Bronchial epithelial cell (primary cell): ENCODE data around the gene PIK3R6. TPM values are rescaled to one million over a fixed set of nuclear protein-coding genes. Genes with fewer than 3 reads are reported as not detected.
A peak's percentile ranks its signal among the peaks of the same experiment; 100 is the strongest.

Experiments used
- DNase-seq: peaks from one replicate; pipeline ENCODE4 v3.0.0-alpha.2; 2010; ENCODE audit warnings: low read depth
- FAIRE-seq: peaks from 2 replicates; lab custom pipeline; 2011; peaks lifted over from hg19 to GRCh38; lab: Jason Lieb, UNC
- H3K27me3 ChIP-seq: 2 replicates; pipeline ENCODE4 v1.5.1; 2011; ENCODE audit warnings: low read length; ENCODE audit not compliant: control insufficient read depth, insufficient read depth
- H3K36me3 ChIP-seq: 2 replicates; pipeline ENCODE4 v1.5.1; 2011; ENCODE audit warnings: low read length; ENCODE audit not compliant: control insufficient read depth, insufficient read depth
- H3K4me3 ChIP-seq: 2 replicates; pipeline ENCODE4 v1.5.1; 2011; ENCODE audit warnings: mild to moderate bottlenecking, low read depth, low read length, control low read depth
- total RNA-seq: library from RNA; depleted of rRNA; stranded (reverse); fragments of >200 nt; gene quantifications from 2 replicates; pipeline ENCODE4 v1.2.1, GENCODE V29; 2014
- TF ChIP-seq, protein P1 (sequence below): IDR thresholded peaks from 2 replicates; pipeline ENCODE4 v1.5.1; 2011; ENCODE audit warnings: mild to moderate bottlenecking, moderate library complexity, low read length, control low read depth, inconsistent platforms; ENCODE audit not compliant: insufficient read depth, severe bottlenecking

The PIK3R6 gene
- total RNA-seq, 1 donor from 2014 or later: not detected

- DNase-seq (no peak), FAIRE-seq (no peak)
- no peaks in the 10 kb centered on the region for H3K27me3 ChIP-seq
Measured at GRCh38 chr17:8821446-8822105, 45.9 kb downstream of the PIK3R6 start.

GRCh38 chr17:8820311-8821010 is 47.0 kb downstream of the PIK3R6 start:
- DNase-seq (no peak), FAIRE-seq (no peak)
- Histone ChIP-seq H3K27me3 (no peaks in the 10 kb centered on the region), H3K4me3 (no peak overlapping the region), H3K36me3 (no peaks in the 10 kb centered on the region)
- TF ChIP-seq, protein P1, sequence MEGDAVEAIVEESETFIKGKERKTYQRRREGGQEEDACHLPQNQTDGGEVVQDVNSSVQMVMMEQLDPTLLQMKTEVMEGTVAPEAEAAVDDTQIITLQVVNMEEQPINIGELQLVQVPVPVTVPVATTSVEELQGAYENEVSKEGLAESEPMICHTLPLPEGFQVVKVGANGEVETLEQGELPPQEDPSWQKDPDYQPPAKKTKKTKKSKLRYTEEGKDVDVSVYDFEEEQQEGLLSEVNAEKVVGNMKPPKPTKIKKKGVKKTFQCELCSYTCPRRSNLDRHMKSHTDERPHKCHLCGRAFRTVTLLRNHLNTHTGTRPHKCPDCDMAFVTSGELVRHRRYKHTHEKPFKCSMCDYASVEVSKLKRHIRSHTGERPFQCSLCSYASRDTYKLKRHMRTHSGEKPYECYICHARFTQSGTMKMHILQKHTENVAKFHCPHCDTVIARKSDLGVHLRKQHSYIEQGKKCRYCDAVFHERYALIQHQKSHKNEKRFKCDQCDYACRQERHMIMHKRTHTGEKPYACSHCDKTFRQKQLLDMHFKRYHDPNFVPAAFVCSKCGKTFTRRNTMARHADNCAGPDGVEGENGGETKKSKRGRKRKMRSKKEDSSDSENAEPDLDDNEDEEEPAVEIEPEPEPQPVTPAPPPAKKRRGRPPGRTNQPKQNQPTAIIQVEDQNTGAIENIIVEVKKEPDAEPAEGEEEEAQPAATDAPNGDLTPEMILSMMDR: no peak

More at GRCh38 chr17:8821446-8822105, 45.9 kb downstream of the PIK3R6 start:
- TF ChIP-seq, protein P1: no peak
- Histone ChIP-seq H3K36me3 (no peaks in the 10 kb centered on the region), H3K4me3 (no peak overlapping the region)

GRCh38 chr17:8818654-8819330 is 48.7 kb downstream of the PIK3R6 start:
- FAIRE-seq (peak; percentile 28), DNase-seq (no peak)
- TF ChIP-seq, protein P1: no peak
- Histone ChIP-seq H3K4me3 (no peak overlapping the region), H3K27me3 (no peaks in the 10 kb centered on the region), H3K36me3 (no peaks in the 10 kb centered on the region)

DNA sequence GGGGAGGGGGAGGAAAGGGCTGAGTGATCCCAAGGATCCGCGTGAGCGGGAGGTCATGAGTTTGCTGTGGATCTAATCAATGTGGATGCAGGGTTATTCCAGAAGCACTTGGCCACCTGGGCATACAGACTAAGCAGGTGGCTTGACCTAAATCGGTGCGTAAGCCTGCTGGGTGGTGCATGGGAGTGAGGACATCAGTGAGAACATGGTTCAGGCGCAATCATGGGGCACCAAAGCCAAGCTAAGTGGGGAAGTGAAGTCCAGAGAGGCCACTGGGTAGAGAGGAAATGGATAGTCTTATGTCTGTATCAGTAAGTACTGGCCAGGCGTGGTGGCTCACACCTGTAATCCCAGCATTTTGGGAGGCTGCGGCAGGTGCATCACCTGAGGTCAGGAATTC is 49.4 kb downstream of the PIK3R6 start:
- DNase-seq: no peak
- no peak for FAIRE-seq

GRCh38 chr17:8806926-8807550 is 60.4 kb downstream of the PIK3R6 start:
- TF ChIP-seq, protein P1: no peak
- Histone ChIP-seq H3K36me3 (no peaks in the 10 kb centered on the region), H3K27me3 (no peaks in the 10 kb centered on the region), H3K4me3 (no peak overlapping the region)
- peak; percentile 32 for FAIRE-seq
- DNase-seq: peak; percentile 27

More for the DNA sequence above, 49.4 kb downstream of the PIK3R6 start:
- Histone ChIP-seq H3K36me3 (no peaks in the 10 kb centered on the region), H3K4me3 (no peak overlapping the region), H3K27me3 (no peaks in the 10 kb centered on the region)
- TF ChIP-seq, protein P1: no peak
